ENCODE measurements around the gene CBR3. TPM values are rescaled to one million over a fixed set of nuclear protein-coding genes. Genes with fewer than 3 reads are reported as not detected.

CBR3 gene
- total and polyA plus RNA-seq, 2 of the 13 experiments (the other 11 are each of a cell fraction or from before 2014, with no cell fraction given): not detected

GRCh38 chr21:36113647-36114428 lies 21.0 kb upstream of the CBR3 start:
- CTCF ChIA-PET (ENCODE audit: low intra/inter-chr PET ratio, low total read pairs): interaction anchor here (1.3 kb wide), 1 partner anchor 85 kb away, joined by 3 read pairs; no protein-coding TSS in a partner anchor
- H3K4me2 ChIP-seq (ENCODE audit: low read depth, low read length): peak overlapping the region; percentile 94
- DNase-seq (ENCODE audit: low spot score) (peak; percentile 70), ATAC-seq (peak; percentile 76), FAIRE-seq (peak; percentile 47)
- POLR2A ChIA-PET: interaction anchor here (0.9 to 2.7 kb wide), 5 partner anchors 41 to 286 kb away, joined by 3 to 14 read pairs (median 4); partner anchors contain the start of genes MORC3 and SETD4
- H2AFZ ChIP-seq (ENCODE audit: low read length): peak overlapping the region; percentile 96
- no peaks in the 10 kb centered on the region for H3K9me3 ChIP-seq (ENCODE audit: low read length)
- H3K27ac ChIP-seq (ENCODE audit: extremely low read length, insufficient read depth, low read length): peak overlapping the region; percentile 68
- H3K9ac ChIP-seq (ENCODE audit: insufficient read depth, low read depth, low read length): peak overlapping the region; percentile 31
- H3K36me3 ChIP-seq (replicated peaks in 1 of 2; ENCODE audit: control insufficient read depth in 1 of 2, insufficient read depth in 2 of 2, low read length in 2 of 2): no peaks in the 10 kb centered on the region
- WGBS (ENCODE audit: low lambda C conversion rate): 2% methylated on average over 16 of the region's 17 CpGs
- H4K20me1 ChIP-seq (ENCODE audit: insufficient read depth, low read length): no peaks in the 10 kb centered on the region
- no peaks in the 10 kb centered on the region for H3K79me2 ChIP-seq (ENCODE audit: insufficient read depth, low read length)
- intact Hi-C loops (cut with micrococcal nuclease; ENCODE audit: unreplicated experiment): loop anchor here (5.0 kb wide), 1 partner anchor 52 kb away; the partner anchor contains the start of gene SETD4
- no TSS peak for BruUV-seq (replicated peaks)
- peaks cover 14% of the 10 kb centered on the region for H3K4me1 ChIP-seq (ENCODE audit: insufficient read depth, low read length)
- H3K27me3 ChIP-seq (ENCODE audit: control insufficient read depth in 1 of 2, insufficient read depth in 2 of 2, low read length in 2 of 2): peaks cover 0 to 7% of the 10 kb centered on the region in 2 experiments; a peak in 2 of 5 replicates
- peak overlapping the region; percentile 62 to 75 (median 66); a peak in 5 of 6 replicates for H3K4me3 ChIP-seq (replicated peaks in 1 of 3; ENCODE audit: insufficient read depth in 1 of 3, low read depth in 2 of 3, low read length in 3 of 3)
- in situ Hi-C loops (cut with HindIII; ENCODE audit: extremely low pct_ligation_motif_present, low pct_unique_long_range_greater_than_20kb): no loop called here
- TF ChIP-seq HOXA3 (CRISPR knock-in tag; IDR thresholded peaks at IDR 0.05): peak; percentile 64; the same call in 1 of the 2 replicates
- TF ChIP-seq JARID2 (CRISPR knock-in tag; IDR thresholded peaks at IDR 0.05; ENCODE audit: insufficient replicate concordance): no peak
- TF ChIP-seq EED (CRISPR knock-in tag; IDR thresholded peaks at IDR 0.05): no peak
- TF ChIP-seq ZNF335 (CRISPR knock-in tag; IDR thresholded peaks at IDR 0.05): no peak
- no peak for TF ChIP-seq MLXIP (CRISPR knock-in tag; IDR thresholded peaks at IDR 0.05; ENCODE audit: borderline replicate concordance)
- TF ChIP-seq RFX1 (IDR thresholded peaks at IDR 0.05): no peak
- TF ChIP-seq GTF3A (CRISPR knock-in tag; conservative IDR thresholded peaks at IDR 0.05): no peak
- no peak for TF ChIP-seq ZNF18 (CRISPR knock-in tag; IDR thresholded peaks at IDR 0.05; ENCODE audit: insufficient replicate concordance)
- TF ChIP-seq ZNF605 (CRISPR knock-in tag; IDR thresholded peaks at IDR 0.05): peak; percentile 36; the same call in 1 of the 2 replicates
- TF ChIP-seq MED13 (CRISPR knock-in tag; IDR thresholded peaks at IDR 0.05): no peak
- TF ChIP-seq ELF3 (CRISPR knock-in tag; IDR thresholded peaks at IDR 0.05): peak; percentile 13; the same call in 1 of the 2 replicates
- no peak for TF ChIP-seq ZNF891 (CRISPR knock-in tag; IDR thresholded peaks at IDR 0.05)
- no peak for TF ChIP-seq ZNF207 (IDR thresholded peaks at IDR 0.05; ENCODE audit: borderline replicate concordance)
- TF ChIP-seq GABPB1 (CRISPR knock-in tag; IDR thresholded peaks at IDR 0.05): peak; percentile 82
- TF ChIP-seq RNF219 (CRISPR knock-in tag; IDR thresholded peaks at IDR 0.05): no peak
- TF ChIP-seq NPAS2 (CRISPR knock-in tag; IDR thresholded peaks at IDR 0.05; ENCODE audit: borderline replicate concordance): no peak
- TF ChIP-seq HMGA1 (CRISPR knock-in tag; conservative IDR thresholded peaks at IDR 0.05): no peak
- no peak for TF ChIP-seq ZSCAN22 (CRISPR knock-in tag; IDR thresholded peaks at IDR 0.05)
